Kidney (tissue), 14 donors: ENCODE results near the gene GSTM4. TPM values are rescaled to one million over a fixed set of nuclear protein-coding genes. Genes with fewer than 3 reads are reported as not detected.

Experiments
- DNase-seq, 5 donors: peaks; one replicate each; pipeline ENCODE4 v3.0.0-alpha.2; 2013 to 2020
- FAIRE-seq: peaks from 2 replicates; lab custom pipeline; 2012; peaks lifted over from hg19 to GRCh38; lab: Jason Lieb, UNC
- H3K27ac ChIP-seq, 2 donors: one replicate each; pipeline ENCODE4 v1.7.0; 2013; ENCODE audit warnings: low read depth in 2 of 2, low read length in 2 of 2, inconsistent platforms in 1 of 2
- H3K27me3 ChIP-seq: one replicate; pipeline ENCODE4 v1.7.1; 2013; ENCODE audit warnings: low read length, inconsistent platforms; ENCODE audit not compliant: control insufficient read depth, insufficient read depth
- H3K36me3 ChIP-seq, 3 donors: one replicate each; pipeline versions ENCODE4 v1.7.0 to v1.7.1; 2013; ENCODE audit warnings: low read length in 3 of 3, control low read depth in 1 of 3, inconsistent platforms in 1 of 3; ENCODE audit not compliant: insufficient read depth in 3 of 3, control insufficient read depth in 2 of 3
- H3K4me1 ChIP-seq, 3 donors: one replicate each; pipeline versions ENCODE4 v1.7.0 to v1.7.1; 2013; ENCODE audit warnings: low read length in 3 of 3, inconsistent platforms in 1 of 3, low read depth in 1 of 3; ENCODE audit not compliant: control insufficient read depth in 2 of 3, insufficient read depth in 2 of 3
- H3K4me3 ChIP-seq, 3 donors: one replicate each; pipeline versions ENCODE4 v1.7.0 to v1.8.1; 2013; ENCODE audit warnings: low read length in 3 of 3, control low read depth in 1 of 3, inconsistent platforms in 1 of 3
- H3K9ac ChIP-seq, 3 donors: one replicate each; pipeline versions ENCODE4 v1.7.0 to v1.7.1; 2013; ENCODE audit warnings: low read length in 3 of 3, control low read depth in 1 of 3, inconsistent platforms in 1 of 3
- H3K9me3 ChIP-seq, 3 donors: one replicate each; pipeline versions ENCODE4 v1.7.0 to v1.7.1; 2013; ENCODE audit warnings: low read length in 3 of 3, control low read depth in 1 of 3, inconsistent platforms in 1 of 3; ENCODE audit not compliant: control insufficient read depth in 2 of 3, insufficient read depth in 1 of 3
- intact Hi-C: fragments of 100-400 bp; cut with DNase I; formaldehyde crosslinking; loops from one replicate; pipeline ENCODE4 v1.11.1; 2022
- polyA plus RNA-seq: library from polyadenylated mRNA; stranded (reverse); fragments of 350-450 nt; fragmentation: Illumina TruSeq; extraction: RNeasy Lipid Tissue Mini Kit (QIAGEN cat#74804); gene quantifications from one replicate; pipeline ENCODE4 v1.2.3, GENCODE V29; 2014; ENCODE audit warnings: low read depth, low replicate concordance; ENCODE audit not compliant: insufficient read depth
- total RNA-seq: library from RNA; stranded (reverse); fragmentation: NEBNext Ultra II Directional; extraction: Animal tissue kit (Norgen Biotek cat#: 25700); gene quantifications from one replicate; pipeline ENCODE4 v1.2.1, GENCODE V29; 2021
- TF ChIP-seq, protein P1 (sequence below): IDR thresholded peaks from 3 replicates; pipeline ENCODE4 v1.5.1; 2012; ENCODE audit warnings: mild to moderate bottlenecking, moderate library complexity, borderline replicate concordance; ENCODE audit not compliant: insufficient read depth; ENCODE audit errors: extremely low read depth
- donor health status: control.
- donor health status: control.
- donor health status: control.
- donor health status: control.
- donor health status: control.
- donor health status: DM: yes; HTN: yes; CAD: no.
- donor health status: Normal renal cell carcinoma (clear cell type).

GSTM4 gene
- total and polyA plus RNA-seq, 2 donors from 2014 or later = 34.0 to 117 TPM

GRCh38 chr1:109635862-109636200 lies 20.1 kb upstream of the GSTM4 start:
- intact Hi-C loops = no loop called here
- TF ChIP-seq, protein P1, sequence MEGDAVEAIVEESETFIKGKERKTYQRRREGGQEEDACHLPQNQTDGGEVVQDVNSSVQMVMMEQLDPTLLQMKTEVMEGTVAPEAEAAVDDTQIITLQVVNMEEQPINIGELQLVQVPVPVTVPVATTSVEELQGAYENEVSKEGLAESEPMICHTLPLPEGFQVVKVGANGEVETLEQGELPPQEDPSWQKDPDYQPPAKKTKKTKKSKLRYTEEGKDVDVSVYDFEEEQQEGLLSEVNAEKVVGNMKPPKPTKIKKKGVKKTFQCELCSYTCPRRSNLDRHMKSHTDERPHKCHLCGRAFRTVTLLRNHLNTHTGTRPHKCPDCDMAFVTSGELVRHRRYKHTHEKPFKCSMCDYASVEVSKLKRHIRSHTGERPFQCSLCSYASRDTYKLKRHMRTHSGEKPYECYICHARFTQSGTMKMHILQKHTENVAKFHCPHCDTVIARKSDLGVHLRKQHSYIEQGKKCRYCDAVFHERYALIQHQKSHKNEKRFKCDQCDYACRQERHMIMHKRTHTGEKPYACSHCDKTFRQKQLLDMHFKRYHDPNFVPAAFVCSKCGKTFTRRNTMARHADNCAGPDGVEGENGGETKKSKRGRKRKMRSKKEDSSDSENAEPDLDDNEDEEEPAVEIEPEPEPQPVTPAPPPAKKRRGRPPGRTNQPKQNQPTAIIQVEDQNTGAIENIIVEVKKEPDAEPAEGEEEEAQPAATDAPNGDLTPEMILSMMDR = no peak
- H3K9ac ChIP-seq = no peak overlapping the region
- no peak overlapping the region for H3K27ac ChIP-seq
- no peak overlapping the region for H3K4me3 ChIP-seq
- DNase-seq = peak in 1 of 5 donors; percentile 33
- no peaks in the 10 kb centered on the region for H3K27me3 ChIP-seq
- H3K36me3 ChIP-seq = peaks cover 0 to 6% (median 4%) of the 10 kb centered on the region in 3 donors
- no peaks in the 10 kb centered on the region for H3K9me3 ChIP-seq
- H3K4me1 ChIP-seq = peaks cover 0 to 4% (median 4%) of the 10 kb centered on the region in 3 donors
- FAIRE-seq = no peak

DNA sequence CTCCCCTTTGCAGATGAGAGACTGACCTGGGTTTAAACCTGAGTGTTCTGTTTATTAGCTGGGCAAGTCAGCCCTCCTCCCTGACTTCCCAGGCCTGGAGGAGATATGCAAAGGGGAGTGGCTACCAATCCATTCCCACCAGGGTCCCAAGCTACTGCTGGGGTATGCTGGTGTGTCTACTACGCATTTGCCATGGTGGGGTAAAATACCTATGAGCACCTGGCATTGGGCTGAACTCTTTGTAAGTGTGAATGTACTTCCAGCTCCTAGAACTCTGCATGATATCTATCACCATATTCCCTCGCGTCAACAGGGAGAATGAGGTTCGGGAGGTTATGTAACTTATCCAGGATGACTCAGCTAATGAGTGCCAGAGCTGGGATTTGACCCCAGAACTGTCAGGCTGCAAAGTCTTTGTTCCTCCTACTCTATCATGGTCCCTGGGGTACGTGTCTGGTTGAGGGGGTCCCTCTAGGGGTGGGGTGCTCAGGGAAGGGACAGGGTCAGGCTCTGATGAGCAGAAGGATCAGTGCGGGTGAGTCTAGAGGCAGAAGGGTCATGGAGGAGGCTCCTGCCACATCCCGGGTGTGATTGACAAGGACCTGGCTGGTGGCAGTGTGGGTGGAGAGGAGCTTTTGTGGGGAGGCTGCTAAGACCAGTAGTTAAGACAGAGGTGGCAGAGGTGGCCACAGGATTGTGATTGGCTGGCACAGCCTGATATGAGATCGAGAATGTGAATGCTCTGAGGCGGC lies 19.5 kb upstream of the GSTM4 start:
- FAIRE-seq = no peak
- peaks cover 0 to 4% (median 4%) of the 10 kb centered on the region in 3 donors for H3K4me1 ChIP-seq
- H3K27me3 ChIP-seq = no peaks in the 10 kb centered on the region
- H3K4me3 ChIP-seq = no peak overlapping the region
- peaks cover 0 to under 1% (median 0%) of the 10 kb centered on the region in 3 donors for H3K36me3 ChIP-seq
- TF ChIP-seq, protein P1 = no peak
- DNase-seq = peak in 1 of 5 donors; percentile 35
- no peak overlapping the region for H3K9ac ChIP-seq
- H3K27ac ChIP-seq = no peak overlapping the region
- no peaks in the 10 kb centered on the region for H3K9me3 ChIP-seq
- intact Hi-C loops = no loop called here

DNA sequence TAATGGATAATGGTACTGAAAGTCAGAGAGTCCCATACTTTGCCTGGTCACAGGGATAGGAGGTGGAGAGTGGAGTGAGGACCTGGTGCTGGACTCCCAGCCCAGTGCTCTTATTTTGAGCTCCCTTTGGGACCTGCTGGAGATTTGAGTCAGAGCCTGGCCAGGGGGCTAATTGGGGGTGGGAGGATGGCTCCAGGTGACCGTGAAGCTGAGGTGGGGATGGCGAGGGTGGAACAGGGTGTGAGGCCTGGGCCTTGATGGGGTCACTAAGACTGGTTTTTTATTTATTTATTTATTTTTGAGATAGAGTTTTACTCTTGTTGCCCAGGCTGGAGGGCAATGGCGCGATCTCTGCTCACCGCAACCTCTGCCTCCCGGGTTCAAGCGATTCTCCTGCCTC lies 18.5 kb upstream of the GSTM4 start:
- DNase-seq = no peak
- intact Hi-C loops = no loop called here

More for the DNA sequence above, 18.5 kb upstream of the GSTM4 start:
- Histone ChIP-seq H3K27ac (no peak overlapping the region), H3K36me3 (no peaks in the 10 kb centered on the region), H3K9ac (no peak overlapping the region), H3K4me1 (peaks cover 0 to 4% (median 4%) of the 10 kb centered on the region in 3 donors), H3K4me3 (no peak overlapping the region), H3K9me3 (no peaks in the 10 kb centered on the region), H3K27me3 (no peaks in the 10 kb centered on the region)
- FAIRE-seq = no peak
- TF ChIP-seq, protein P1 = no peak
